Stimulated activated CD4-positive, alpha-beta T cell treated with anti-CD3 and anti-CD28 coated beads, Interleukin-15, amount 100 ng/mL, for 1 hour (primary cell): ENCODE measurements around the gene S100A6.
"Not testable (repeated sequence)": the region's sequence is repeated elsewhere in the genome, so short reads cannot be mapped to it uniquely, and the experiment has no call there.

Experiments
- DNase-seq, 2 donors: peaks; one replicate each; pipeline ENCODE4 v3.0.0-alpha.2; 2020; ENCODE audit warnings: low read depth in 1 of 2, low spot score in 1 of 2

The S100A6 gene

GRCh38 chr1:153535242-153536011, at the start of gene S100A6:
Gene S100A6, minus strand, starts transcription at chr1:153535991. Its CDS starts 652 bp downstream, at chr1:153535339.
- DNase-seq, result peak in 1 of 2 donors; percentile 20

GRCh38 chr1:153585006-153585405, 49.2 kb upstream of the S100A6 start:
- no peak for DNase-seq

- DNase-seq, result no peak
Observed at GRCh38 chr1:153583976-153584375, 48.2 kb upstream of the S100A6 start.

GRCh38 chr1:153583514-153583913, 47.7 kb upstream of the S100A6 start:
- not testable (repeated sequence) for DNase-seq

GRCh38 chr1:153582836-153583235, 47.0 kb upstream of the S100A6 start:
- not testable (repeated sequence) for DNase-seq

- DNase-seq, result no peak
Observed at GRCh38 chr1:153578936-153579335, 43.1 kb upstream of the S100A6 start.

GRCh38 chr1:153578490-153578889, 42.7 kb upstream of the S100A6 start:
- DNase-seq, result no peak

GRCh38 chr1:153577624-153578051, 41.8 kb upstream of the S100A6 start:
- DNase-seq, result no peak

GRCh38 chr1:153577138-153577537, 41.3 kb upstream of the S100A6 start:
- no peak for DNase-seq

GRCh38 chr1:153575497-153575896, 39.7 kb upstream of the S100A6 start:
- not testable (repeated sequence) for DNase-seq

- DNase-seq, result not testable (repeated sequence)
Observed at GRCh38 chr1:153575081-153575491, 39.3 kb upstream of the S100A6 start.

- no peak for DNase-seq
Observed at GRCh38 chr1:153573351-153573750, 37.6 kb upstream of the S100A6 start.

- DNase-seq, result peak; percentile 19 to 20
Observed at GRCh38 chr1:153572569-153573015, 36.8 kb upstream of the S100A6 start.

GRCh38 chr1:153571706-153572105, 35.9 kb upstream of the S100A6 start:
- DNase-seq, result no peak

GRCh38 chr1:153570874-153571273, 35.1 kb upstream of the S100A6 start:
- DNase-seq, result no peak

- no peak for DNase-seq
Observed at GRCh38 chr1:153569465-153569864, 33.7 kb upstream of the S100A6 start.

- DNase-seq, result peak; percentile 61 to 68
Observed at GRCh38 chr1:153568367-153569099, 32.7 kb upstream of the S100A6 start.

GRCh38 chr1:153567621-153568366, 32.0 kb upstream of the S100A6 start:
- no peak for DNase-seq

GRCh38 chr1:153566414-153567371, 30.9 kb upstream of the S100A6 start:
- DNase-seq, result peak; percentile 73 to 78
